Mucosa of descending colon (tissue), 3 donors: ENCODE results near the gene SYNRG. TPM values are rescaled to one million over a fixed set of nuclear protein-coding genes. Genes with fewer than 3 reads are reported as not detected.
A peak's percentile ranks its signal among the peaks of the same experiment; 100 is the strongest.

ENCODE experiments used
- ATAC-seq: fragments of 200-7000 bp; cut with Tn5 transposase; one replicate; pipeline ENCODE4 v1.9.1; 2020; ENCODE audit warnings: mild to moderate bottlenecking, moderate library complexity
- DNase-seq, 3 donors: peaks; one replicate each; pipeline ENCODE4 v3.0.0-alpha.2; 2020
- H3K36me3 ChIP-seq: fragments of 200-600 bp; one replicate; pipeline ENCODE4 v1.8.0; 2021; ENCODE audit warnings: low read depth, mild to moderate bottlenecking
- H3K4me1 ChIP-seq: fragments of 200-600 bp; one replicate; pipeline ENCODE4 v1.8.0; 2021; ENCODE audit warnings: low read depth, mild to moderate bottlenecking
- H3K4me3 ChIP-seq: fragments of 200-600 bp; one replicate; pipeline ENCODE4 v1.8.0; 2021; ENCODE audit warnings: mild to moderate bottlenecking
- H3K9me3 ChIP-seq: fragments of 200-600 bp; one replicate; pipeline ENCODE4 v1.8.0; 2021; ENCODE audit warnings: mild to moderate bottlenecking
- CTCF ChIP-seq: fragments of 200-600 bp; IDR thresholded peaks from one replicate; pipeline ENCODE4 v1.8.0; 2022; ENCODE audit warnings: antibody characterized with exemption, mild to moderate bottlenecking
- intact Hi-C, 2 donors: fragments of 100-400 bp; cut with DNase I in 1 of 2; cut with micrococcal nuclease in 1 of 2; formaldehyde crosslinking; loops; one replicate each; pipeline versions ENCODE4 v1.11.0 to v1.11.1; 2022; cut with DNase I, micrococcal nuclease
- total RNA-seq, 3 donors: library from RNA; stranded (reverse); fragmentation: NEBNext Ultra II Directional in 2 of 3; extraction: Animal tissue kit (Norgen Biotek cat#: 25700) in 2 of 3; gene quantifications; one replicate each; pipeline versions ENCODE4 v1.2.1 to v1.2.4, GENCODE V29; 2021 to 2023
- donor health status: DM: no; HTN: no; CAD: no; lungs with moderate emphysema.
- donor health status: DM: no; HTN: no; CAD: no.
- donor health status: DM: no; HTN: yes; CAD: no.

The SYNRG gene
- total RNA-seq, 3 donors from 2014 or later: 36.8 to 46.2 (median 38.1) TPM

GRCh38 chr17:37607637-37608331 is 1.4 kb downstream of the SYNRG start:
- no peak for TF ChIP-seq CTCF
- peak; percentile 19 to 66 (median 39) for DNase-seq
- intact Hi-C loops: no loop called here
- Histone ChIP-seq H3K4me1 (peaks cover 16% of the 10 kb centered on the region), H3K4me3 (no peak overlapping the region), H3K36me3 (no peaks in the 10 kb centered on the region), H3K9me3 (no peaks in the 10 kb centered on the region)
- ATAC-seq: no peak

- peak in 1 of 3 donors; percentile 43 for DNase-seq
- Histone ChIP-seq H3K4me3 (no peak overlapping the region), H3K36me3 (no peaks in the 10 kb centered on the region), H3K4me1 (peaks cover 16% of the 10 kb centered on the region), H3K9me3 (no peaks in the 10 kb centered on the region)
- TF ChIP-seq CTCF: no peak
- intact Hi-C loops: no loop called here
- no peak for ATAC-seq
Observed at GRCh38 chr17:37605813-37606505, 3.3 kb downstream of the SYNRG start.

GRCh38 chr17:37605081-37605480 is 4.1 kb downstream of the SYNRG start:
- no peak for TF ChIP-seq CTCF
- Histone ChIP-seq H3K4me1 (peaks cover 16% of the 10 kb centered on the region), H3K36me3 (no peaks in the 10 kb centered on the region), H3K9me3 (no peaks in the 10 kb centered on the region), H3K4me3 (no peak overlapping the region)
- intact Hi-C loops: no loop called here
- DNase-seq: no peak
- no peak for ATAC-seq

GRCh38 chr17:37604556-37604955 is 4.7 kb downstream of the SYNRG start:
- no peaks in the 10 kb centered on the region for H3K36me3 ChIP-seq
- no peak for ATAC-seq
- DNase-seq: no peak
- no peak overlapping the region for H3K4me3 ChIP-seq
- intact Hi-C loops: no loop called here
- peaks cover 12% of the 10 kb centered on the region for H3K4me1 ChIP-seq
- TF ChIP-seq CTCF: no peak
- H3K9me3 ChIP-seq: no peaks in the 10 kb centered on the region

- Histone ChIP-seq H3K4me1 (no peaks in the 10 kb centered on the region), H3K9me3 (no peaks in the 10 kb centered on the region), H3K36me3 (no peaks in the 10 kb centered on the region), H3K4me3 (no peak overlapping the region)
- intact Hi-C loops: no loop called here
- ATAC-seq (no peak), DNase-seq (no peak)
- TF ChIP-seq CTCF: no peak
Observed at GRCh38 chr17:37598145-37598544, 11.1 kb downstream of the SYNRG start.
